GM21447 (cell line): ENCODE data around the gene CCDC122.

Source experiments
- ATAC-seq: cut with Tn5 transposase; IDR thresholded peaks from one replicate; pipeline ENCODE4 v1.9.1; 2021; ENCODE audit not compliant: unreplicated experiment

CCDC122 gene

DNA sequence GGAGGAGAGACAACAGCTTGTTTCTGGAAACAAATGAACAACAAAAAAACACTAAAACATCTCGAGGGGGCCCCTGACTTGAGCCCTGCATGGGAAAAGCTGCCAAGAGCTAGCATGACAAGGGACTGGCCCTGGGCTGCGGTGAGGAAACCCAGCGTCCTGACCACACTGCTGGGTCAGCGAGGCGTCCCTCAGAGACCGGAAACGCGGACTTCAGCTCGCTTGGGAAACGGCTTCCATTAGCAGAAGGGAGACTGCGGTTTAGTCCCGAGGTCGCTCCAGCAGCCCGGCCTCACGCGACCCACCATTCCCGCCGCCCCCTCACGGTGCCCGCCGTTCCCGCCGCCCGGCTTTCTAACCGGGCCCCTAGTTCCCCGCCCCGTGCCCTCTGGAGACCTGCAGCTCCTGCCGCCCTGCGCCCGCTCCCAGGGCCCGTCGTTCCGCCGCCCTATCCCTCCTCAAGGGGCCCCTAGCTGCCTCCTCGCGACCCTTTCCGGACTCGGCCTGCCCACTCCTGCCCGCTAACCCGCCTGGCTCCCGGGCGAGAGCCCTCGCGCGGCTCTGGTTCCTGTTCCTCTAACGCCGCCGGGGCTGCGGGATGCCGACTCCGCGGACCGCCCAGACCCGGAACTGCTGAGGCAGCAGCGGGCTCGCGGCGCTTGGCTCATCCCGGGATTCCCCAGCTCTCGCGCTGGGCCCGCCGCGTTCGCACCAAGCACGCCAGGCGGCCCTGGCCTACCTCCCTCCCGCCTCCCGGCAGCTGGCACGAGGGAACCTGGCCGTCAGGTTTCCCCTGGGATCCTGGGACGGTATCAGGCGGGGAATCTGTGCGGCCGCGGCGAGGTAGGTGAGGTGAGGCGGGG, at the start of gene CCDC122:
Gene CCDC122, minus strand, starts transcription at position 849 of the 863 bp plus-strand sequence. CDS start 10,364 bp downstream, outside the sequence.
- peak; percentile 72 for ATAC-seq

DNA sequence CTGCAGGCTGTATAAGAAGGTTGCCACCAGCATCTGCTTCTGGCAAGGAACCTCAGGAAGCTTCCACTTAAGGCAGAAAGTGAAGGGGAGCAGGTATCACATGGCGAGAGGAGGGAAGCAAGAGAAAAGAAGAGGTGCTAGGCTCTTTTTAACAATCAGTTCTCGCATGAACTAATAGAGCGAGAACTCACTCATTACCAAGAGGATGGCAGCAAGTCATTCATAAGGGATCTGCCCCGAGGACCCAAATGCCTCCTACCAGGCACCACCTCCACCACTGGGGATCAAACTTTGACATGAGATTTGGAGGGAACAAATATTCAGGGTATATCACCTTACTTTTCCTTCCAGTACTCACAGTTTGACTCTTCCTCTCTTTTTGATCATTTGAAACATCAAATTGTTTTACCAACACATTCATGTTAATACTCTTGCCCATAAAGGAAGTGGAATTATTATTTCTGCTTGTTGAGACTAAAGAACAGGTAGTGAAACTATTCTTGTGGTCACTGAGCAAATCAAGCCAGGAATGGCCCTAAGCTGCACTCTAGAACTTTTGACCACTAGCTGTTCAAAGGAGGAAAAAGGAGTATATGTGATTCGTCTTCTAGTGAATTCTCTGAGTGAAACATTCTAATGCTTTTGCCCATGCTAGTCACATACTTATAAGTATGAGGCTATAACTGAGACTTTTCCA, 45.2 kb upstream of the CCDC122 start:
- peak; percentile 94 for ATAC-seq

DNA sequence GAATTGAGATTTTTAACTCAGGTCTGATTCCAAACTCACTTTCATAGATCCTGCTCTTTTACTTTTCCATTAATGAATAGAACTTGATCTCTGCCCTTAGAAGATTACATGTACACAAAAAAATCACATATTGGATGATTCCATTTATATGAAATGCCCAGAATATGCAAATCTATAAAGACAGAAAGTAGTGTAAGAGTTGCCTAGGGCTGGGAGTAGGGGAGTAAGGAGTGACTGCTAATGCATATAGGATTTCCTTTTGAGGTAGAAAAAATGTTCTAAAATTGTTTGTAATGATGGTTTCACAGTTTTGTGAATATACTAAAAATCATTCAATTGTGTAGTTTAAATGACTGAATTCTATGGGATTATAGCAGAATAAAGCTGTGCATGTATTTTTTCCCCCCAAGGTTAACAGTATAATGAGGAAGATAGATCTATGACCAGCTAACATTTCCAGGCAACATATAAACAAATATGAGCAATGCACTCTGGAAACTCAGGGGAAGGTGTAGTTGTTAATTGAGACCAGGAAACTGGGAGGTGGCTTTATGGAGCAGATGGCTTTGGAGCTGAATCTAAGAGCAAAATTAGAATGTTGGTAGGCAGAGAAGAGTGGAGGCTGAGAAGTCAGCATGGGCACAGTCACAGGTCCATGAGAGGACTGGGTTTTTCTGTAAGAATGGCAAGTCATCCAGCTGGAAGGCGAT, 41.6 kb upstream of the CCDC122 start:
- no peak for ATAC-seq

DNA sequence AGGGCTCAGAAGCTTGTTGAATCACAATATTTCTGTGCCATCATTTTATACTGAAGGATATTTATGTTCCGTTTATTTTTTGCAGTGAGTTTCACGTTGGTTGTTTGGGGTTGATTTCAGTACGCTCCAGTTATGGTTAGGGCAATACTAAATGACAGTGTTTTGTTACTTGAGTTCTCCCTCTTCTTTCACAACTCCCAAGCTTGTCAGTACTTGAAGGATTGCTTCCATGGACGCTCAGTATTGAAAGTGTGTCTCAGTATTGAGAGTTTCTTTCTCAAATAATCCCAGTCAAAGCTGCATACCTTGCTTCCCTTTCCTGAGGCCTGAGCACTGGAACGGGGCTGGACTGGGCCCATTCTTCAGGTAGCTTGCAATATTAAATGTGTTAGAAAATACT, 39.1 kb upstream of the CCDC122 start:
- ATAC-seq: no peak

DNA sequence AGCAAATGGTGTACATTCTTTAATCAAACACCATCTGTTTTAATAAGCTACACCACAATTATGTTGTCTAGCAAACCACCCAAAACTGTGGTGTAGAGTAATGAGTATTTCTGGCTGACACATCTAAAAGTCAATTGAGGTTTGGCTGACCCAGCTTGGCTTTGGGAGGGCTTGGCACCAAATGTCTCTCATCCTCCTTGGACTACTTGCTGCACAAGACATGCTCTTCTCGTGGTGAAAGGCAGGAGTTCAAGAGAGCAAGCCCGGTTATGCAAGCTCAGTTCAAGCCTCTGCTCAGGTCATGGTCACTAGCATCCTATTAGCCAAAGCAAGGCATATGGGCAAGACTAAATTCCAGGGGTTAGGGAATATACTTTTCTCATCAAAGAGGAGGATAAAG, 37.3 kb upstream of the CCDC122 start:
- no peak for ATAC-seq

DNA sequence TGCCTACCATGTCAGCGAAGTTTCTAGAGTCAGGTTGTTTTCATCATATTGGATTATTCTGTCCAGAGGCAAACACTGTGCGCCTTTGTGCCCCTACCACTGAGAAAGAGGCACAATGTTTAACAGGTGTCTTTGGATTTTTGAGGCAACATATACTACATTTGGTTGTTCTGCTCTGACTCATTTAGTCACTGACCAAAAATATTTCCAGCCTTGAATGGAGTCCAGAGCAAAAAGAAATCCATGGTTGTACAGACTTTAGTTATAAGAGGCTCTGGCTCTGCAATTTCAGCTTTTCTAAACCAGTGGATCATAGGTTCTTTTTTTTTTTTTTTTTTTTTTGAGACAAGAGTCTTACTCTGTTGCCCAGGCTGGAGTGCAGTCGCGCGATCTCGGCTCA, 35.9 kb upstream of the CCDC122 start:
- ATAC-seq: no peak

DNA sequence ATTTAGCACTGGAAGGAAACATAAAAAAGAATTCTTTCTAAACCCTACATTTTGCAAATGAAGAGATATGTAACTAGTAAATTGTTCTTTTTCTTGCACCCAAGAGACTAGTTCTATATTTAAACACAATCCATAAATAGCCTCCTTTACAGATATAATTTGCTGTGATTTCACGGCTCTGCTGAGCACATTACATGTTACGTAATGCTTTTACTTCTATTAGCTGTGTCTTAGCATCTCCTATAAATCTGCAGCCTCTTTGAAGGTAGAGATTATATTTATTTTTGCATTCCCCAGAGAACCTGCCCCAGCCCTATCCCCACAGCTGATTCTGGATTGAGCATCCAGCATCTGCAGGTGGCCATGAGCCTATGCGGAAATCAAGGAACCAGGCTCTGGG, 32.3 kb upstream of the CCDC122 start:
- no peak for ATAC-seq

DNA sequence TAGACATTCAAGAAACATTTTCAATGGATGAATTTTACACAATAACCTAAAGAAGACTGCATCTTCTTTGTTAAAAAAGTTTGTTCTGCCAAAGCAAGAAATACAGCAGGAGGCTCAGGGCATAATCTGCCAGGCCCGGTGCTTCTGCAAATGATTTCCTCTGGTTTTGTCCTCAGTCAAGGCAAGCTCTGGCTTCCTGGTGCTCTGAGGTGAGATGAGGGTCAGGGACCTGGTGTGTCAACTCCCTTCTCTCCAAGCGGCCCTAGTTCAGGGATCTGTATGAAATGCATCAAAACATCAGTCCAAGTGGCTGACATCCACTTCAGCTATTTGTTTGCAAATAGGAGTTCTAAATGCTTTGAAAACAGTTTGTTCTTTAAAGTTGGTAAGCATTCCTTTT, 31.7 kb upstream of the CCDC122 start:
- ATAC-seq: no peak

DNA sequence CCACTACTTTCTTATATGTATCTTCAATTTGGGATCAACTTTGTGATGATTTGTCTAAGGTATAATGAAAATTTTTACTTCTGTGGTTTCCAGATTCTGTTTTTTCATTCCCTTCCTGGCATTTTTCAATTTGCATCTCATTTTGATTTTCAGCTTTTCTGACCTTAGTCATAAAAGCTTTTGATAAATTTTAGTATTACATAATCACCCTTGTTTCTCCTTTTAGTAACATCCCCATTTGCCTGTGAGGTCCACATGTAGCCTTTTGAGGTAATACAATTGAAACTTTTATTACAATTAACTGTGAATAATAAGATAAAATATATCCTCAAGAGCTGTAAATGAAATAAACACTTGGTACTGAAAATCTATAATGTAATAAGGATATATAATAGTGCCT, 31.3 kb upstream of the CCDC122 start:
- ATAC-seq: no peak

DNA sequence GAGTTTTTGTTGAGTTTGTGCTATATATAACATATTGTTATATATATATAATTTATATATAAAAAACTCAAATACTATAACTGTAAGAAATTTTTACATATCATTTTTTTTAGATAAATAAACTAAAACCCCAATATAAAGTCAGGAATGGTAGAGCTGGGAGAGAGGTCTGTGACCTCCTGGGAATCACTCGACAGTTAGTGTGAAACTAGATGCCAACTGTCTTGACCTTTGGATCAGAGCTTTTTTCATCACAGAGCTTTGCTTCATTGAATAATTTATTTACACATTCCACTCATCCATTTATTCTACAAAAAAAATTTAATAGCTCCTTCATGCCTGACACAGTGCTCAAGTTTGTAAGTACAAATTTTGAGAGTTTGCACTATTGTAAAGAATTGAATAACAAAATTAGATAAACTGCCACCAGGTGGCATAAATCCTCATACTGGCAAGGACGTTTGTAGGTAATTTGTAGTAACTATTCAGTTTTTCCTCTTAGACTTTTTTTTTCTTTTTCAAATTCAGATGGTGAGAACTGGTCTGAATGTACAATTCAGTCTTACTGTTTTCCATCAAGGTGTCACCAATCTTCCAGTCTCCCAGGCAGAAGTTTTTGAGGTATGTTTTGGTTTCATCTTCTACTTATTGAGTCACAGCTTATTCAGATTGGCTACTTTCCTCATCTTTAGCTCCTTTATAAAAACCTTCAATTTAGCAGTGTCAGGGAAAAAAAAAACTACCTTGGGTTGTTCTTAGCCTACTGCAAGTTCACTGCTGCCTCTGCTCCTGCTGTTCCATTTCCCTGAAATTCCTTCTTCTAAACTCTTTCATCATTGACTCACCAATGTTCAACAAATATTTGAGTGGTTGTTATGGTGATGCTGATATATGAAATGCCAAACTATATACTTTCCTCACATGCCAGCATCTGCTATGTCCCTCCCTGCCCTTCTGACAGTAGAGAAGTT, 28.9 kb upstream of the CCDC122 start:
- ATAC-seq: no peak

DNA sequence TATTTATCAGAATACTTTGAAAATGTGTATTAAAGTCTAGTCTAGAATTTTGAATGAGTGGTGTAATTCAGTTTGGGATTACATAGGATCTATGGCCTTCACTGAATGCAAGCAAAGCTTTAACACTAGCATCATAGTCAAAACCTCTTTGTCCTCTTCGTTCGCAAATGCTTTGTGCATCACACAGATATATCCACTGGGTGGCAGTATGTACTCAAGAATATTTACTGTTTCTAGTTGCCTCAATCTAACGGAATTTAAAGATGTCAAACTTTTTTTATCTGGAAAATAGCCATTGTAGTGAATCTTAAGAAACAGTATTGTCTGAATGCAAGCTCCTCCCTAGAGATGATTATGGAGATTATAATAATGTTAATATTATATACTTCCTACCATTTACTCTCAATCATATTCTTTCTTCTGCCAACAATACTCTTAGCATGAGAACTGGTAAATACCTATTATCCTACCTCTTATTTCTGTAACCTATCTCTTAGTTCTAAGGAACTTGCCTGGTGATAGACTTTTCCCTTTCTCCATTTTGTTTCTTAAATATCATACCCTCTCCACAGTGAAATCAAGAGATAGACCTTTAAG, 26.0 kb upstream of the CCDC122 start:
- ATAC-seq: no peak

DNA sequence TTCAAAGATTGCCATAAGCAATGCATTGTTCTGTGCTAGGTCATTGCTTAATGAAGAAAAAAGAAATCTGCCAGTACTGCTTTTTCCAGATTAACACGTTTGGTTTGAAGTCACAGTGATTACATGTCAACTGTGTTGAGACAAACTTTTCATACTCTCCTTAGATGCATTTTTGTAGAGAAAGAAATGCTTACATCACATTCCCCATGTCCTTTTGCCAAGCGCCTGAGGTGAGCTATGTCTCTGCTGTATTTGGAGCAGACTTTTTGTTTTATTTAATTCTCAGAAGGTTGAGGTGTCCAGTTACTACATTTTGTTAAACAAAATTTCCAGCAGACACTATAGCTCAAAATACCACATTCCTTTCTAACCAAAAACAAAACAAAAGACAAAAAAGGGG, 16.4 kb upstream of the CCDC122 start:
- no peak for ATAC-seq

DNA sequence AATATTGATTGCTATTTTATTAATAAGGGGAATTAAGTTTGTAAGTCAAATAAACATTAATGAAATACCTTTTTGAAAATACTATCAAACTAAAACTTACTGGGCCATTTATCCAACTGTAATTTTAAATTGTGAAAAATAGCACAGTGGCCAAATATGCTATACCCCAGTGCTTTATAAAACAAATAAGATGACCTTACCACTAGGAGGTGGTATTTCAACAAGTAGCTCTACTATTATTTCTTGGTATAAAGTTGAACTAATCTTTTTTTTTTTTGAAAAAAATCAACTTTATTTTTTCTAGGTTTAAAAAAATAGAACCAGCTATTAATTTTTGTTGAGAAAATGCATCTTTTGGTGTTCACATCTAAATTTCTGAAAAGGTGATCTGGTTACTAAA, 14.9 kb upstream of the CCDC122 start:
- ATAC-seq: no peak

DNA sequence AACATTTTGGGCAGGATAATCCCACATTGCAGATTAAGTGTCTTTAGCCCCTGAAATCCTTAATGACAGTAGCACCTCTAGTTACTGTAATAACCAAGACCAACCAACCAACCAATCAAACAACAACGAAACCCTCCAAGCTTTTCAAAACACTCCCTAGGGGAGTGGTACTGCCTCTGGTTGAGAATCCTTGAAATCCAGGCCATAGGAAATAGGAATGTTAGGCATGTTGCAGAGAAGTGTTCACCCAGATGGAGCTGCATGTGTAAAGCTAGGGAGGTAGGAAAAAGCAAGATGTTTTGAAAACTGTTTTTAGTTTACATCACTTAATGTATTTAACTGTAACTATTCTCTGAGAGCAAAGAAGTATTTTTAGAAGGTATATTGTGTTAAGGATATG, 4.7 kb upstream of the CCDC122 start:
- ATAC-seq: no peak

DNA sequence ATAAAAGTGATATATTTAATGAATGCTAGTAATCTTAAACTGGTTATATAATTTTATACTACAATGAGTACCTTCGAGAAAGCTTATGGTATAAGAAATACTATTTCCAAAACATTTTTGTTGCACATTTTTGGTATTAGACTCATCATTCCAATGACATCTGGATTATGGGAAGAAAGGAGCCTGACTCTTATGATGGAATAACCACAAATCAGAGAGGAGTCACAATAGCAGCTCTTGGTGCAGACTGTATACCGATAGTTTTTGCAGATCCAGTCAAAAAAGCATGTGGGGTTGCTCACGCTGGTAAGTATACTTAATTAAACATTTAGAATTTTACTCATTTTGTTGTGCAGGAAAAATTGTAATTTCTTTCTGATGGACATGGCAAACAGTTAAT, 4.1 kb upstream of the CCDC122 start:
- ATAC-seq: no peak

DNA sequence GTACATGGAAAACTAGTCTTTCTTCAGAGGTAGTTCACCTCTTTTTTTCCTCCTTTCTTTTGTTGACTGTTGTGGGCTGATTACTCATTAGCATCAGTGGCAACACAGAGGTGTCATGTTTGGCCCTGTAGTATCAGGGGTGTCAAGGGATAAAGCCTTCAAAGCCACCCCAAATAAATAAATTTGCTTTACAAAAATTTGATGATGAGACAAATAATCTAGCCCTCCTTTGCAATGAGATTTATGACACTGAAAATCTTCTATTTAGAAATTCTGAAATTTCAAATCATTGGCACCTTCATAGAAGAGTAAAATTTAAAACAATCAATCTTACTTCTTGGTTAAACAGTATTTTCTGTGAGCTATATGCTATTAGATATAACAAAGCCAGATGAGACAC, 2.0 kb upstream of the CCDC122 start:
- no peak for ATAC-seq

DNA sequence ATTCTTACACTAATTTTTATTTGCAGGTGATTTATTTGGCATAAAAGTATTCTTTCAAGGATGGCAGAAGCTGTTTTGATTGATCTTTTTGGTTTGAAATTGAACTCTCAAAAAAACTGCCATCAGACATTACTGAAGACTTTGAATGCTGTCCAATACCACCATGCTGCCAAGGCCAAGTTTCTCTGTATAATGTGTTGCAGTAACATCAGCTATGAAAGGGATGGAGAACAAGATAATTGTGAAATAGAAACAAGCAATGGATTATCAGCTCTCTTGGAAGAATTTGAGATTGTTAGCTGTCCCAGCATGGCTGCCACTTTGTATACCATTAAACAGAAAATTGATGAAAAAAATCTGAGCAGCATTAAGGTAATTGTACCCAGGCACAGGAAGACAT, 1.4 kb upstream of the CCDC122 start:
- ATAC-seq: no peak

DNA sequence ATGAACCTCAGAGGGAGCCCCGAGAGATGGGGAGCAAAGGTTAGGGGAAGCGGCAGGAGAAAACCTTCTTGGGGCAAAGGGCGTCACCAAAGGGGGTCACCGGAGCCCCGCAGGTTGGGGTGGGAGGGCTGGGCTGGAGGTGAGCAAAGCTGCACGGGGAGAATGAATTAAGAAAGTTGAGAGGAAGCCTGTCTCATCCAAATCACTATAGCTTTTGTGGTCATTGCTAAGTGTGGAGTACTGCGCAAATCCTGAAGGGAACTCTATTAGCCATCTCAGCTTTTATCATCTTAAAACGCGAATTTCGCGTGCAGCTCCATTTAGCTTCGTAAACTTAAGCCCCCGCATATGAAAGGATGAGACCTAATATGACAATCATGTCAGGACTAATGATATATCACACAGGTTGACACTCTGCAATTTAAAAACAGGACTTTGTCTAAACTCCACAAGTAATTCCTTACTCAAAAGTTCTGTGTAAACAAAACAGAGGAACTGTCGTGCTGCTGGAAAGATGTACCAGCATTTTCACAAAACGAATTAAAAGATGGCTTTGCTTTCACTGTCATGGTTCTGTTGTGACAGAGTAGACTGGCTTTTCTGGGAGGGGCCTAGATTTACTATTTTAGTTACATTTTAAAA, 795 bp upstream of the CCDC122 start:
- no peak for ATAC-seq

DNA sequence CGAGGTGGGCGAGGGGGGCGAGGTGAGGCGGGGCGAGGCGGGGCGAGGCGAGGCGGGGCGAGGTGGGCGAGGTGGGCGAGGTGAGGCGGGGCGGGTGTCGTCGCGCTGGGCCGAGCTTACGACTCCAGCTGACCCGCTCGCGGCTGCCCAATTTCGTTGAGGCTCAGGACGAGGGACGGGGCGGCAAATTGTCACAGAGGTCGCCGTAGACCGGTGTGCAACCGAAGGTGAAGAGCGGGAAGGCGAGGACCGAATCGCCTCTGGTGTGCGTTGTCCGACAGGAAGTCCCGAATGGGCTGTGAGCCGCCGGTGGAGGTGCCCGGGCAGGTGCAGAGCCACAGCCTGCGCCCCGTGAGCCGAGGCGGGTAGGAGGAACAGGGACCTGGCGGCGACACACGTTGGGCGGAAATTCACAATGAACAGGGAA, 228 bp upstream of the CCDC122 start, which contains the start of gene LACC1:
Gene LACC1, plus strand, starts transcription at position 150 of the 427 bp plus-strand sequence. CDS start 1,082 bp downstream, outside the sequence.
- peak; percentile 41 for ATAC-seq

DNA sequence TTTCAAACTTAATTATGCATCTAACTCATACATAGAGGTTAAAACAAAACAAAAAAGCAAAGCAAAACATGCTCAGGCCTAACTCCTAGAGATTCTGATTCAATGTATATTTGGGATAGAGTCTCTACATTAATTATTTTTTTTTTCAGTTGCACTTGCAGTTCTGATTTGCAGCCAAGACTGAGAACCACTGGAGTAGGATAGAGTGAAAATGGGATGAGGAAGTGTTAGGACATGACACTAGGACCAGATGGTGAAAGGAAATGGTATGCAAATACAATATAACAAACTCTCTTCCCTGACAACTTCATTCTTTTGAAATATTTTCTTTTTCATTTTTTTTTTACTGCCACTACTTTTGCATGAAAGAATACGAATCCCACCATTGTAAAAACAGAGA, 1.8 kb downstream of the CCDC122 start:
- ATAC-seq: no peak
